Measurements from ENCODE around the gene MICU1.

MICU1 gene

GRCh38 chr10:72626444-72626754 is 520 bp upstream of the MICU1 start:
- DNase-seq = no peak

DNA sequence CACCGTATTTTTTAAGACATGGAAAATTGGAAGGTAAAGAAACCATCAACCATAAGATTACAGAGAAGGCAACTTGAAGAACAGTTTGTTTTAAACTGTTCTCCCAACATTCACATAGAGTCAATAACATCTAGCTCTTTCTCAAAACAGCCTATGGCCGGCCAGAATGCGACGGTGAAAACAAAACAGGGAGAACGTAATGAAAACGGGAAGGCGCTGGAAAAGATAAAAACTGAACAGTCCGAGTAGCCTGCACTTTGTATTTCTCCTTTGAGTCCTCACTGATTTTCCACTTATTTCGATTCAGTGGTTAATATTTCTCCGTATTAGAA is 637 bp downstream of the MICU1 start:
- DNase-seq = no peak

- no peak for DNase-seq
These were observed 3.6 kb downstream of the MICU1 start for GRCh38 chr10:72622271-72622670.

- no peak for DNase-seq
These were observed 9.2 kb downstream of the MICU1 start for GRCh38 chr10:72616716-72617115.

DNA sequence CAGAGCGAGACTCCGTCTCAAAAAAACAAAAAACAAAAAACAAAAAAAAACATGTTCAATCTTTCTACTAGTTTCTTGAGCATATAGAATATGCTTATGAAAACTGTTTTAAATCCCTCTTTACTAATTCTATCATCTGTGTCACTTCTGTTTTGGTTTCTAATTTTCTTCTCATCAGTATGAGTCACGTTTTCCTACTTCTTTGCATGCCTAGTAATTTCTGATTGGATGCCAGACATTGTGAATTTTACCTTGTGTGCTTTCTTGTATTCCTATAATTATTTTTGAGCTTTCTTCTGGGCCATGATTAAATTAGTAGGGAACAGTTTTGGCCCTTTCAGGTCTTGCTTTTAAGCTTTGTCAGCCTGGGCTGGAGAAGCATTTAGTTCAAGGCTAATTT is 9.9 kb downstream of the MICU1 start:
- DNase-seq = no peak

DNA sequence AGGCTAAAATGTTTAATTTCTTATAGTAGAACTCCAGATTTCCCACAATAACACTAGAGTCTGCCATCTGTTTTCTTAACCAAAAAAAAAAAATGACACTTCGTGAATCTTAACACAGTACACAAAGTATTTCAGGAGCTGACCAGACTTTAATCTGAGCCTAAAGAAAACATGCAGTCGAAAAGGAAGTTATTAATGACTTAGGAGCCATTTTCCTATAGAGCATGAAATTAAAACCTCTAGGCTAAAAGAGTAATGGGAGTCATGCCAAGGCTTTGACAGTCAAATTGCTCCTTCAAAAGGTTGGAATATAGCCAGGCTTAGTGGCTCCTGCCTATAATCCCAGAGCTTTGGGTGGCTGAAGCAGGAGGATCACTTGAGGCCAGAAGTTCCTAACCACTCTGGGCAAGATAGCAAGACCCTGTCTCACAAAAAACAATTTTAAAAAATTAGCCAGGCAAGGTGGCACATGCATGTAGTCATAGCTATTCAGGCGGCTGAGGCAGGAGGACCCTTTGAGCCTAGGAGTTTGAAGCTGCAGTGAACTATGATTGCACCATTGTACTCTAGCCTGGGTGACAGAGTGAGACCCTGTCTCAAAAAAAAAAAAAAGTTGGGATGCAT is 13.6 kb downstream of the MICU1 start:
- peak; percentile 10 for DNase-seq

DNA sequence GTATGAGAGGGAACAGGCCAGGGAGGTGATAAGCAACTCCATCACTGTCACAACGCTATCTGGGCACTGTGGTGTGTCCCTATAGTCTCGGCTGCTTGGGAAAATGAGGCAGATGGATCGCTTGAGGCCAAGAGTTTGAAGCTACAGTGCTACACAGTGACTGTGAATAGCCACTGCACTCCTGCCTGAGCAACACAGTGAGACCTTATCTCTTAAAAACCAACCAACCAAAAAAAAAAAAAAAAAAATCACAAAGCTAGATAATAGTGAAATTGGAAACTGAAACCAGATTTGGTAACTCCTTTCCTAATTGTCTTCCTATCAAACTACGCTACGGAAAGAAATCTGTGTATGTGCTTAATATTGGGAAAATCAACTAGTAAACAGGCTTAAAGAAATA is 14.1 kb downstream of the MICU1 start:
- no peak for DNase-seq

- DNase-seq = no peak
These were observed 15.4 kb downstream of the MICU1 start for GRCh38 chr10:72610466-72610865.

DNA sequence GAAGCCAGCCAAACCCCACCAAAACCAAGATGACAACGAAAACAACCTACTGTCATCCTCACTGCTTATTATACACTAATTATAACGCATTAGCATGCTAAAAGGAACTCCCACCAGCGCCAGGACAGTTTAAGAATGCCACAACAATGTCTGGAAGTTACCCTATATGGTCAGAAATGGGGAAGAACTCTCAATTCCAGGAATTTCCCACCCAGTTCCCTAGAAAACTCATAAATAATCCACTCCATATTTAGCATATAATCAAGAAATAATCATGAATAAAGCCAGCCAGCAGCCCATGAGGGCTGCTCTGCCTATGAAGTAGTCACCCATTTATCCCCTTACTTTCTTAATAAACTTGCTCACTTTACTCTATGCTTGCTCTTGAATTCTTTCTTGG is 20.8 kb downstream of the MICU1 start:
- DNase-seq = no peak

DNA sequence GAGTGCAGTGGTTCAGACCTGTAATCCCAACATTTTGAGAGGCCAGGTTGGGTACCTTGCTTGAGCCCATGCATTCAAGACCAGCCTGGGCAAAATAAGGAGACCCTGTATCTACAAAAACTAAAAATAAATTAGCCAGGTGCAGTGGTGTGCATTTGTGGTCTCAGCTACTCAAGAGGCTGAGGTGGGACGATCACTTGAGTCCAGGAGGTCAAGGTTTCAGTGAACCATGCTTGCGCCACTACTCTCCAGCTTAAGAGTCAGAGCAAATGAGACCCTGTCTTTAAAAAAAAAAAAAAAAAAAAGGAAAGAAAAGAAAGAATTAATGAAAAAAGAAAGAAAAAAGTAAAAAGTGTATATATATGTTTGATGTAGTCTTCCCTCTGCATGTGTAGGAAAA is 24.7 kb downstream of the MICU1 start:
- DNase-seq = no peak

GRCh38 chr10:72598769-72599701 is 26.8 kb downstream of the MICU1 start:
- no peak for DNase-seq

DNA sequence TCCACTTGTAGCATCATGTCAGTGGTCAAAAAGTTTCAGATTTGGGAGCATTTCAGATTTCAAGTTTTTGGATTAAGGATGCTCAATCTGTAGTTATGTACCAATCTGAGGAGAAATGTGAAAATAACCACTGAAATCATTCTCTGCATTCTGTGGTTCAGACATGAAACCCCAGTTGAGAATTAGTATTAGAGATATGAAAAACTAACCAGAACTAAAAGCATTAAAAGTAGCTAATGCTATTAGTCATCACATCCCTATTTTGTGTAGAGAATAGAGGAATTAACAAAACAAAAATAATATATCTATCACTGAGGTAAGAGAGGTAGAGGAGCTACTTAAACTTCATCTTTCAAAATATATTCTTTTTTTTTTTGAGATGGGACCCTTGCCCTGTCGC is 28.0 kb downstream of the MICU1 start:
- no peak for DNase-seq

- no peak for DNase-seq
These were observed 30.4 kb downstream of the MICU1 start for GRCh38 chr10:72595436-72595835.

- no peak for DNase-seq
These were observed 31.9 kb downstream of the MICU1 start for GRCh38 chr10:72593963-72594362.

- no peak for DNase-seq
These were observed 37.6 kb downstream of the MICU1 start for GRCh38 chr10:72588266-72588665.

- DNase-seq = no peak
These were observed 38.3 kb downstream of the MICU1 start for GRCh38 chr10:72587568-72587967.

DNA sequence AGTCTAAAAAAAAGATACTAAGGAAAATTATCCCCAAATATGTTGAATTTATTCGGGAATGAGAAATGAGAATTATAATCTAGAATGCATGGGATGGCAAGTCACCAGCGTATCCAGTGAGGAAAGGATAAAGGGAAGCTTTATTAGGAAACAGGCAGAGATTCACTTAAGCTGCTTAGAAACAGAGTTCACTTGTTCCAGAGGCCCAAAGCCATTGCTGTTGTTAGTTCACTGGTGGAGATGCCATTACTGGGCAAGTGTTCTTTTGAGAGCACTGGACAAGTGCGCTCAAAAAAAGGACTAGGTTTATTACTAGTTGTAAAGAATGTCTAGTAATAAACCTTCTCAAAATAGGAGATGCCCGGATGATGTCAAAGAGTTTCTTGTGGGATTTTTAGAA is 51.2 kb downstream of the MICU1 start:
- DNase-seq = no peak

GRCh38 chr10:72573079-72573478 is 52.8 kb downstream of the MICU1 start:
- DNase-seq = no peak

DNA sequence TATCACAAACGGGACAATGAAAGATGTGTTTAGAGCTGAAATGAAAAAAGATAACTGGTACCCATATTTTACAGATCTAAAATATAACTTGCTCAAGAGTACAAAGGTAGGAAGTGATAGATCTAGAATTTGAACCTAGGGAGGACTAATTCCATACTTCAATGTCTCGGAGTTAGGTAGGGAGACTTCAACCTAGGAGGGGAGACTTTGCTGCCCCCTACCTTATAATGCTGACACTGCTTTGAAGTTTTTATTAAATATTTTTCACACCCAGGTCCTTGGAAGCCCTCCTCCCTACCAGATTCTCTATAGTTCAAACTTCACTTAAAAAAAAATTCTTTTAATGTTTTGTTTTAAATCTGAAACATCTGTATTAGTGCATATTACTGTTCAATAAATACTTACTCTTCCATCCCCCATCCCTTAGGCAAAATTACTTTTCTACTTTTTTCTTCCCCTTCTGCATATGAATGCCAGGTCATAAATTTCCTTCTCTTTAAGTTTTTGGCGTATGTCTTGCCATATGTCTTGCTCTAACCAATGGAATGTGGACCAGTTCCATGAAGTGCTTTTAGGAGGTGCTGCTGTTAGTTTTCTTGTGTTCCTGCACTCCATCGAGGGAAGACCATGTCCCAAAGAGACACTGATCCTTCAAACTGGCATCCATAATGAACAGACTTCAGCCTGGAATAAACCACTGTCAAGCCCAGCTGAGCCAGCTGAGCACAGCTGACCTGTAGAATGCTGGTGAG is 57.8 kb downstream of the MICU1 start:
- no peak for DNase-seq

GRCh38 chr10:72567421-72567820 is 58.5 kb downstream of the MICU1 start:
- DNase-seq = no peak

DNA sequence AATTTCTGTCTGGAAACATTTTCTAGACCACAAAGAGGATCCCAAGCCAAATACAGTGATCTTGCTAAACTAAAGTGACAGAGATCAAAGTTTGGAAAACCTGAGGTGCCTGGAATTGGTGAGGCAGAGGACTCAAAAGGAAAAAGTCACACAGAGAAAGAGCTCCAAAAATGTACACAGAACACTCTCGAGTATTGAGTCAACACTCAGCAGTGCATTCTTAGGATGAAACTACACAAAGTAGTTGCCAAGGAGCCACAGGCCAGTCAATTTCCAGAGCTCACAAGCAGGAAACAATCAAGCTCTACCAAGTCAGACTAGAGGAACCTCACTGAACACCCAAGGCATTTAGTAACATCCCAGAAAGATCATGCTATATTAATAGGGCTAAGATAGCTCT is 61.3 kb downstream of the MICU1 start:
- DNase-seq = no peak

DNA sequence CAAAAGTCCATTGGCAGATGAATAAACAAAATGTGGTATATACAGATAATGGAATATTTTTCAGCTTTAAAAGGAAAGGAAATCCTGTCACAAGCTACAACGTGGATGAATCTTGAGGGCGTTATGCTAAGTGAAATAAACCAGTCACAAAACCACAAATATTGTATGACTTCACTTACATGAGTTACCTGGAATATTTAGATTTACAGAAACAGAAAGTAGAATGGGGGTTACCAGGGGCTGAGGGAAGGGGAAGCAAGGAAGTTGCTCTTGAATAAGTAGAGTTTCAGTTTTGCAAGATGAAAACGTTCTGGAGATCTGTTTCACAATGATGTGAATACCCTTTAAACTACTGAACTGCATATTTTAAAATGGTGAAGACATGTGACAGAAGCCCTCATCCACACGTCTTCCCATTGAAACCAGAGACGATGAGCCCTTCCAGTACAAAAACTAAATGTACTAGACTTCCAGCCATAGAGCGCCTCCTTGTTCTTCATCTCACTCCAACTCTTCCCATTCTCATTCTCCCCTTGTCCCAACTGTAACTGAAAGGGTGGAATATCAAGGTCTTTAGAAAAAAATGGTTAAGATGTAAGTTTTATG is 62.4 kb downstream of the MICU1 start:
- DNase-seq = no peak

DNA sequence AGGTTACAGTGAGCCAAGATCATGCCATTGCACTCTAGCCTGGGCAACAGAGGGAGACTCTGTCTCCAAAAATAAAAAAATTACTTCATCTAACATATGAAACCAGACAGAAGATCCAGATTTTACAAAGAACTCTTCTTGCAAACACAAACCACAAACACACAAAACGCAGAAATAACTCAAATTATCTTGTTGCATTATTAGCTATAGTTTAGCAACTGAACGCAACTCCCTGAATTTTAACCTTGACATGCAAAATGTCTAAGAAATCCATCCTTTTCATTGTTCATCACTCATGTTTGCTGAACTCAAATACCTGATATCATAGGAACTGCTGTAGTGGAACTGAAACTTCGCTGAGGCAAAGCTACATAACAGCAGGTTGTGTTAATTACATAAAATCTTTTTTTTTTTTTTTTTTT is 64.1 kb downstream of the MICU1 start:
- no peak for DNase-seq

DNA sequence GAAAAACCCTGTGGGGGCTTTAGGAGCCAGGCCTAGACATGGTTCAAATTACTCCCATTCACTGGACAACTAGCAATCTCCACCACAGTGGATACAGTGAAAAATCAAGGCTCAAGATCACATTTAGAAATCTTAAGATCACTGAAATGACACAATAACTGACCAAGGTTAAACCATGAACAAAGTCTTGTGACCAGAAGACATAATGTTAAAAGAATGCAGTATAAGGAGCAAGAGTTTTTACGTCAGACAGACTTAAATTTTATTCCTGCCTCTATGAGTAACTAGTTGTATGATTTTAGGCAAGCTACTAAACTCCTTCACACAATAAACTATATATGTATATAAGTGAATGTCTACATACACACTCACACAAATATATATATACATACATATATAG is 68.5 kb downstream of the MICU1 start:
- DNase-seq = no peak

Measured in NCI-H524 treated with DMSO at 0.1 percent for 48 hours (cell line).